A673 (cell line): ENCODE measurements around the gene HSD17B3. TPM values are rescaled to one million over a fixed set of nuclear protein-coding genes. Genes with fewer than 3 reads are reported as not detected.
A peak's percentile ranks its signal among the peaks of the same experiment; 100 is the strongest.

Experiments
- Bru-seq: library from RNA; stranded (reverse); fragments of 400-500 nt; gene quantifications from one replicate; lab custom pipeline; 2021; lab: Mats Ljungman, UMichigan
- BruChase-seq, 2 experiments: library from RNA; stranded (reverse); fragments of 400-500 nt; gene quantifications; one replicate each; lab custom pipeline; 2021; lab: Mats Ljungman, UMichigan
- BruUV-seq: library from RNA; stranded (reverse); fragments of 400-500 nt; replicated peaks from 2 replicates; lab custom pipeline; 2021; lab: Mats Ljungman, UMichigan
- CTCF ChIA-PET: fragments of 300-600 bp; sonication (Branson Sonifier 250); formaldehyde crosslinking; loops from one replicate; lab custom pipeline; 2022; ENCODE audit warnings: antibody characterized with exemption; lab: Charles Lee
- POLR2A ChIA-PET: fragments of 300-600 bp; sonication (Branson Sonifier 250); formaldehyde crosslinking; loops from one replicate; lab custom pipeline; 2022; ENCODE audit warnings: antibody characterized with exemption; ENCODE audit not compliant: low non-redundant PET; lab: Charles Lee
- DNase-seq: peaks from one replicate; pipeline ENCODE4 v3.0.0-alpha.2; 2015; ENCODE audit warnings: low spot score
- H3K27ac ChIP-seq: fragments of 200-600 bp; sonication (generic); 2 replicates; pipeline ENCODE4 v1.5.1; 2016; ENCODE audit warnings: mixed run types, low read depth, mild to moderate bottlenecking, mixed read lengths, antibody characterized with exemption, low read length; ENCODE audit not compliant: poor library complexity, severe bottlenecking
- H3K27me3 ChIP-seq: fragments of 200-600 bp; sonication (generic); replicated peaks from 2 replicates; pipeline ENCODE4 v1.6.1; 2017; ENCODE audit warnings: mixed run types, low read depth, mild to moderate bottlenecking, mixed read lengths, antibody characterized with exemption, low read length; ENCODE audit not compliant: insufficient read depth, poor library complexity
- H3K36me3 ChIP-seq: fragments of 200-600 bp; sonication (generic); 2 replicates; pipeline ENCODE4 v1.6.1; 2016; ENCODE audit warnings: mixed run types, mild to moderate bottlenecking, mixed read lengths, antibody characterized with exemption, low read length; ENCODE audit not compliant: insufficient read depth, poor library complexity, severe bottlenecking
- H3K4me1 ChIP-seq: fragments of 200-600 bp; sonication (generic); 2 replicates; pipeline ENCODE4 v1.6.1; 2017; ENCODE audit warnings: mixed run types, mild to moderate bottlenecking, mixed read lengths, antibody characterized with exemption, low read length; ENCODE audit not compliant: insufficient read depth, poor library complexity, severe bottlenecking
- H3K4me3 ChIP-seq: fragments of 200-600 bp; sonication (generic); 2 replicates; pipeline ENCODE4 v1.5.1; 2016; ENCODE audit warnings: low read depth, mixed run types, mild to moderate bottlenecking, mixed read lengths, low read length; ENCODE audit not compliant: poor library complexity, severe bottlenecking
- H3K9me3 ChIP-seq: fragments of 200-600 bp; sonication (generic); 2 replicates; pipeline ENCODE4 v1.6.1; 2016; ENCODE audit warnings: mixed run types, low read depth, mild to moderate bottlenecking, mixed read lengths, antibody characterized with exemption, low read length; ENCODE audit not compliant: poor library complexity, severe bottlenecking
- EZH2 ChIP-seq: fragments of 200-600 bp; sonication (generic); IDR thresholded peaks from 2 replicates; pipeline ENCODE4 v1.6.1; 2017; ENCODE audit warnings: borderline replicate concordance, low read depth, mild to moderate bottlenecking, mixed read lengths, antibody characterized with exemption, low read length; ENCODE audit not compliant: poor library complexity, severe bottlenecking
- intact Hi-C: fragments of 100-400 bp; cut with micrococcal nuclease; formaldehyde crosslinking; loops from one replicate; pipeline ENCODE4 v1.10.0; 2022; ENCODE audit not compliant: unreplicated experiment
- long read RNA-seq: library from polyadenylated mRNA; stranded (forward); transcript quantifications from one replicate; pipeline ENCODE4 v2.0.0, GENCODE V29; 2022
- total RNA-seq: library from RNA; stranded (reverse); gene quantifications from 2 replicates; pipeline ENCODE4 v1.2.3, GENCODE V29; 2021
- TF ChIP-seq, protein P1 (sequence below): fragments of 300-800, 200-600 bp; sonication (generic); conservative IDR thresholded peaks from 2 replicates; pipeline ENCODE4 v1.5.1; 2017; ENCODE audit warnings: low read depth, mild to moderate bottlenecking, antibody characterized with exemption, low read length, moderate library complexity, mixed read lengths

HSD17B3 gene
- total RNA-seq (not detected in 2 replicates), Bru-seq, nascent RNA (not detected), BruChase-seq, experiment 1, labeled RNA remaining after a 2-hour chase (percentile 17 among the genes with signal in this experiment), BruChase-seq, experiment 2, labeled RNA remaining after a 6-hour chase (not detected)
- long read RNA-seq: 0 reads

DNA sequence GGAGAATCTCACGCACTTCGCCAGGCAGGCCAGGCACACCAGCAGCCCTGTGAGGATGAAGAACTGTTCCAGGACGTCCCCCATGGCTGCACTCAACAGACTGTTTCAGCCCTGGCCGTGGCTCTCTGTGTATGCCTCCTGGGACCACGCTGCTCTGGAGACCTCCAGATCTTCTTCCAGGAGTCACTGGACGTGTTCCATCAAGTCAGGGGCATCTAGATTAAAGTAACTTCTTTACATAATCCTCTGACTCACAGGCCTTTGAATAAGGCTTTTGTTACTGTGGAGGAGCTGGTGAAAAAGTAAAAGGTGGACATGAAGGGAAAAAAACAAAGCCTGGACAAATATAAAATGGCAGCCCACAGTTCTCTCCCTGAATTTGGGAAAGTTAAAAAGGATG, at the start of gene HSD17B3:
Gene HSD17B3 (minus strand): TSS at position 156 of the 400 bp plus-strand sequence. CDS start 72 bp downstream, at position 84.
- no peak for DNase-seq
- ChIA-PET CTCF (no interaction called here), POLR2A (no interaction called here)
- Histone ChIP-seq H3K27me3 (no peaks in the 10 kb centered on the region), H3K27ac (no peak within 1 kb of the TSS), H3K4me3 (no peak within 1 kb of the TSS), H3K4me1 (no peaks in the 10 kb centered on the region), H3K36me3 (no peaks in the 10 kb centered on the region), H3K9me3 (no peaks in the 10 kb centered on the region)
- intact Hi-C loops: no loop called here
- BruUV-seq: no TSS peak
- no peak for TF ChIP-seq EZH2
- TF ChIP-seq, protein P1, sequence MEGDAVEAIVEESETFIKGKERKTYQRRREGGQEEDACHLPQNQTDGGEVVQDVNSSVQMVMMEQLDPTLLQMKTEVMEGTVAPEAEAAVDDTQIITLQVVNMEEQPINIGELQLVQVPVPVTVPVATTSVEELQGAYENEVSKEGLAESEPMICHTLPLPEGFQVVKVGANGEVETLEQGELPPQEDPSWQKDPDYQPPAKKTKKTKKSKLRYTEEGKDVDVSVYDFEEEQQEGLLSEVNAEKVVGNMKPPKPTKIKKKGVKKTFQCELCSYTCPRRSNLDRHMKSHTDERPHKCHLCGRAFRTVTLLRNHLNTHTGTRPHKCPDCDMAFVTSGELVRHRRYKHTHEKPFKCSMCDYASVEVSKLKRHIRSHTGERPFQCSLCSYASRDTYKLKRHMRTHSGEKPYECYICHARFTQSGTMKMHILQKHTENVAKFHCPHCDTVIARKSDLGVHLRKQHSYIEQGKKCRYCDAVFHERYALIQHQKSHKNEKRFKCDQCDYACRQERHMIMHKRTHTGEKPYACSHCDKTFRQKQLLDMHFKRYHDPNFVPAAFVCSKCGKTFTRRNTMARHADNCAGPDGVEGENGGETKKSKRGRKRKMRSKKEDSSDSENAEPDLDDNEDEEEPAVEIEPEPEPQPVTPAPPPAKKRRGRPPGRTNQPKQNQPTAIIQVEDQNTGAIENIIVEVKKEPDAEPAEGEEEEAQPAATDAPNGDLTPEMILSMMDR: no peak

DNA sequence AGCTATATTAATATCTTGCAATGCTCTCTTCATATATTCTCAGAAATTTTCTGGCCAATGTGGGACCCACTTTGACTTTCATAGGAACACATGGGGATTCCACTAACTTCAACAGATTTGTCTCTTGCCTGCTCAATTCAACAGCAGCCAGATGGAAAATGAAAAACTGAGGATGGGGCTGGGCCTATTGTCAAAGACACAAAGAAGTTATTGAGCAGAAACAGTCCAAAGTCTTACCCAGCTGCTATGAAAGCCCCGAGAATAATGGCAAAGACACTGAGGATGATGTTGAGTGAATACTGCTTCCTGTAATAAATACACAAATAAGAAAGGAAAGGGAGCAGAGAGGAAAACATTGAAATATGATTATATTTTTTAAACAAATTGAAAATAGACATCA, 48.9 kb upstream of the HSD17B3 start:
- peak; percentile 24 for DNase-seq
- Histone ChIP-seq H3K27me3 (no peaks in the 10 kb centered on the region), H3K9me3 (no peaks in the 10 kb centered on the region), H3K27ac (no peak overlapping the region), H3K4me3 (no peak overlapping the region), H3K4me1 (no peaks in the 10 kb centered on the region), H3K36me3 (no peaks in the 10 kb centered on the region)
- TF ChIP-seq EZH2: no peak
- TF ChIP-seq, protein P1: no peak
- ChIA-PET POLR2A (no interaction called here), CTCF (no interaction called here)
- no TSS peak for BruUV-seq
- intact Hi-C loops: no loop called here

DNA sequence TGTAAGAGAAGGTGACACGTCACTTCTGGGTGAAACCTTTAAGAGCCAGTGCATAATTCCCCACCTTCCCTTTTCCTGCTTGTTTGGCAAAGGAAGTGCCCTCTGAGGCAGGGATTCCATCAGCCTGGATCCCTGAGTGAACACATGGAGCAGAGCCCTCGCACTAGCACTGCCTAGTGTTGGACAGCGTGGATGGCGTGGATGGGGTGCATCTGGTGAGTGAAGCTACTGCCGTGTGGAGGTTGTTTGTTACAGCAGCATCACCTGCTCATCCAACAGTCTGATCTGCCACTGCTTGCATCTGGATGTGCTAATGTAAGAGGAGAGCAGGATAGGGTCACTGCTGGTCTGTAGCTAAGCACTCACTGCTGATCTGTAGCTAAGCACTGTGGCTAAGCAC, 46.3 kb upstream of the HSD17B3 start:
- Histone ChIP-seq H3K27me3 (no peaks in the 10 kb centered on the region), H3K27ac (no peak overlapping the region), H3K9me3 (no peaks in the 10 kb centered on the region), H3K4me1 (peaks cover 7% of the 10 kb centered on the region), H3K4me3 (no peak overlapping the region), H3K36me3 (no peaks in the 10 kb centered on the region)
- no peak for TF ChIP-seq EZH2
- TF ChIP-seq, protein P1: no peak
- no TSS peak for BruUV-seq
- intact Hi-C loops: no loop called here
- DNase-seq: no peak
- ChIA-PET CTCF (no interaction called here), POLR2A (interaction anchor here (0.5 kb wide), 1 partner anchor 211 kb away, joined by 12 read pairs; no protein-coding TSS in a partner anchor)
